ENCODE results near the gene FRK.
A peak's percentile ranks its signal among the peaks of the same experiment; 100 is the strongest.

The FRK gene

GRCh38 chr6:116035616-116036015 lies 25.1 kb downstream of the FRK start:
- no peak for DNase-seq (ENCODE audit: low spot score)

DNA sequence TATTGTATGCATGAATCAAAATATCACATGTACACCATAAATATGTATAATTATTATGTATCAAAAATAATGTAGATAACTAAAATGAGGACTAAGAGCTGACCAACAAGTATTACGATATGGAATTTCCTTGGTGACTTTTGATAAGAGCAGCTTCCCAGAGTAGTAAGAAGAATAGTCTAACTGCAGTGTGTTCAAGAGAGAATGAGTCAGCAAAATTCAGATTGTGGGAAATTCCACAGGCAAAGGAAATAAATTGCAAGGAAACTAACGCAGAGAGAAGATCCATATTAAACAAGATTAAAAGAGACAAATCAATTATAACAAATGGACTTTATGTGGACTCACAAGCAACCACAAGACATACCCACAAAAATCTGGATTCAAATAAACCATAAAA lies 26.4 kb downstream of the FRK start:
- peak; percentile 34 for DNase-seq (ENCODE audit: low spot score)

DNA sequence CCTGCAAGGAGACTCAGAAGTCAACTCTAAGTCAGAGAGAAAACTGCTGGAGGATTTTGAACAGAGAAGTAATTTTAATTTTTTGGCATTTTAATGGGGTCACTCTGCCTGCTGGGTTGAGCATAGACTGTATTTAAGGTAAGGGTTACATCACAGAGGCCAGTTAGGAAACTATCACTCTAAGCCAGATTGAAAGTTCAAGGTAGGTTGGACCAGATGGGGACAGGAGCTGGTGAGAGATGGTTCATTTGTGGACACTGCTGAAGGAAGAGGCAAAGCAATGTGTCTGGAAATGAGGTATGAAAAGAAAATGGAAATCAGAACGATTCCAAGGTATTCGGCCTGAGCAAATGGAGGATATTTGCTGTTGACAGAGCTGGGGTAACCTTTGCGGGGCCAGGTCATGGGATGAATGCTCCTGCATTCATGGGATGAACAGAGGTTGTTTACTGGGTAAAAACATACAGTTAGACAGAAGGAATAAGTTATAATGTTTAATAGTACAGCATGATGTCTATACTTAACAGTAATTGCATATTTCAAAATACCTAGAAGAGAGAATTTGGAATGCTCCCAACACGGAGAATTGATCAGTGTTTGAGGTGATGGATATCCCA lies 26.9 kb downstream of the FRK start:
- DNase-seq (ENCODE audit: low spot score), result no peak

DNA sequence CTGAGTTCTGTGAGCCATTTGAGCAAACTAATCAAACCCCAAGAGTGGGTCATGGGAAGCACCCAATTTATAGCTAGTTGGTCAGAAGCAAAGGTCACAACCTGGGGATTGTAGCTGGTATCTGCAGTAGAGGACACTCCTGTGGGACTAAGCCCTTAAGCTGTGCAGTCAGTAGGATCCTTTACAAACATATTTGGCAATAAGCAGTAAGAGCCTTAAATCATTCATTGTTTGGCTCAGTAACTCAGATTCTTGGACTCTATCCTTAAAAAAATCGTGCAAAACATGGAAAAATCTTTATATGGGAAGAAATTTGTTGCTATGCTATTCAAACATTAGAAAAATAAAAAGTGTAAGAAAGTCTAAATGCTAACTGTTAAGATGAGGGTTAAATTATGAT lies 29.9 kb downstream of the FRK start:
- DNase-seq (ENCODE audit: low spot score), result peak; percentile 11

GRCh38 chr6:116029535-116029934 lies 31.2 kb downstream of the FRK start:
- DNase-seq (ENCODE audit: low spot score), result no peak

- DNase-seq (ENCODE audit: low spot score), result no peak
These were observed 32.5 kb downstream of the FRK start for GRCh38 chr6:116028233-116028632.

- DNase-seq (ENCODE audit: low spot score), result no peak
These were observed 32.9 kb downstream of the FRK start for GRCh38 chr6:116027801-116028200.

DNA sequence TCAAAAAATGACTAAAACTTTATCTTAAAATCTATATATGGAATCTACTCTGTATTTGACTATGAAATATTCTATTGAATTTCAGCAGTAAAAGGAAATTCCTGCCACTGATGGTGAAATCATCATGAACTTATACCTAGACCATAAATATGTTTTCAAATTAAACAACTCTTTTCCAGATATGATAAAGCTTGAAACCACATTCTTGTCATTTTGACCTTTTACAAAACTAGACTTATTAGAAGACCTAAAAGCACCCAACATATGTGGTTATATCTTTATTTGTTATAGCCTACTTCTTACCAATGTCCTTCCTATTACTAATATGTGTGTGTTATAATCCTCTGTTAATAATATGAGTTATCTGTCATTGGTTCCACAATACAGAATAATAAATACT lies 35.3 kb downstream of the FRK start:
- no peak for DNase-seq (ENCODE audit: low spot score)

- DNase-seq (ENCODE audit: low spot score), result no peak
These were observed 37.7 kb downstream of the FRK start for GRCh38 chr6:116022841-116023445.

- DNase-seq (ENCODE audit: low spot score), result no peak
These were observed 40.0 kb downstream of the FRK start for GRCh38 chr6:116020738-116021137.

DNA sequence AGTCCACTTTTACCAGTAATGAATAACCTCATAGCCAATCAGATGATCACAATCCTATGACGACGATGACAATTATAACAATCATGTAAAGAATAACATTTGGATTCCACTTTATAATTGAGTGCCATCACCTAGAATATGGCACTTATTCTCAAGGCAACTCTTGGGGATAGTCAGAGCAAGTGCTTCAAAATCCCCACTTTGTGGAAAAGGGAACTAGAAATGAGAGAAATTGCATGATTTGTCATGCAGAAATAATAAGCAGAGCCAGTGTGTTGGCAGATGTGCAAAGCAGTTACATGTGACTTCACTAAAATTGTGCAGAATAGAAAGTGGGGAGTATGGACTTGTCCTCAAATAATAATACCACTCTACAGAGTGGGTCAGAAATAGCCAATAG lies 41.3 kb downstream of the FRK start:
- no peak for DNase-seq (ENCODE audit: low spot score)

- no peak for DNase-seq (ENCODE audit: low spot score)
These were observed 41.7 kb downstream of the FRK start for GRCh38 chr6:116018976-116019375.

DNA sequence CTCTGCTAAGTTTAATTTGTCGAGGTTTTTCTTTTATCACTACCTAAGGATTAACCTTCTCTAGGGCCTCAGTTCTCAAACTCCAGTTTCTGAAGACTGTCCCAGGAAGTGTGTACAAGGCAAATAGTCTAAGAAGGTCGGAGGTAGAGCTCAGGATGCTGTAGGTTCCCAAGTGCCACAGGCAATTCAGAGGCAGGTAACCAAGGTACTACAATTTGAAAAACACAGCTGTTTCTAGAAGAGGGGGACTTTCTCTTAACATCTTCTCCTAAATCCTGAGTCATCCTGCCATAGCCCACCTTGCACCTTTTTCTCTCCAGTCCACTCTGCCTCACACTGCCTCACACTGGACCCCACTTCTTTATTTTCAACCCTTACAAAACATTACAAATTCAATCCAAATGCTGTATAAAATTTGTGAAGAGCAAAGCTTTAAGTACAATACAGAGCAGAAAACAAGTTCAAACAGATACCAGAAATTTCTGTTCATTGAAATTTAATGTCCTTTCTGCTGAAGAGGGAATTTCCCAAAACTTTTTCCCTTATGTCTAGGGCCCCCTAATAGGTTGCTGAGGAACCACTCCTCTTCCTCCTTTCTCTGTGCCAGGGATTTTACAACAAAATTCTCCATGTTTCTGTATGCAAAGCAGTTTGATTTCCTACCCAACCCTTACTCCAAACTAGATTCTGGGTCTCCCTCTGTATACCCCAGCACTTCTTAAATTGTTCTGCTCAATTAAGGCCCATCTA lies 43.0 kb downstream of the FRK start:
- DNase-seq (ENCODE audit: low spot score), result no peak

DNA sequence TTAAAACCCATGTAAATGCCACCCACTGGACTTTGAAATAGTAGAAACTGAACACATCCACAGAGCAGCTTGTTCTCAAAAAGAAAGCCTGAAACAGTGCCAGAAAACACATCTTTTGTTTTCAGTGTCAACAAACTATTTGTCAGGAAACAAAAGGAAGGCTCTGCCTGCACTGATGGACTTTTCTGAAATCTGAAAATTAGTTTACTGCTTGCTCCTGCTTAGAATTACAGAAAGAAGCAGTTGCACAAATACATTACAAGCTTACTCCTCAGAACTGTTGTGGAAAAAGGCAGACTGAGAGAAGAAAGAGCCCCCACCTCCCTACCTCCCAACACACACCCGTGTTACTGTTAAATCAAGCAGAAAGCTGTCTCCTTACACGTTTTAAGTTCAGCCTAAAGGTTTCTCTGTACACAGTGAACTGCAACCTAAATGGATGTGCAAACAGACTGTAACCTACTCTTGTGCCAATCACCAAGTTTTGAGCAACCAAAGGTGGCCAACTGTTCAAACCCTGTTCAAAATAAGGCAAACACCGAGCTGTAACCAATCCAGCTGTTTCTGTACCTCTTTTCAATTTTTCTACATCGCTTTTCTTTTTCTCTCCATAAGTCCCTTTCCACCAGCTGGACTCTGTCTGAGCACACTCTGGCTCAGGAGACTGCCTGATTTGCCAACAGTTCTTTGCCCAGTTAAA lies 43.7 kb downstream of the FRK start:
- no peak for DNase-seq (ENCODE audit: low spot score)

GRCh38 chr6:116015983-116016382 lies 44.7 kb downstream of the FRK start:
- no peak for DNase-seq (ENCODE audit: low spot score)

DNA sequence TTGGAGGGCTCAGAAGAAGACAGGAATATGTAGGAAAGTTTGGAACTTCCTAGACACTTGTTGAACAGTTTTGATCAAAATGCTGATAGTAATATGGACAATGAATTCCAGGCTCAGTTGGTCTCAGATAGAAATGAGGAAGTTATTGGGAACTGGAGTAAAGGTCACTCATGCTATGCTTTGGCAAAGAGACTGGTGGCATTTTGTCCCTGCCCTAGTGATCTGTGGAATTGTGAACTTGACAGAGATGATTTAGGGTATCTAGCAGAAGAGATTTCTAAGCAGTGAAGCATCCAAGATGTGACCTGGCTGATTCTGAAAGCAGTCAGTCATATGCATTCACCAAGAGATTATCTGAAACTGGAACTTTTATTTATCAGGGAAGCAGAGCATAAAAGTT lies 45.1 kb downstream of the FRK start:
- no peak for DNase-seq (ENCODE audit: low spot score)

DNA sequence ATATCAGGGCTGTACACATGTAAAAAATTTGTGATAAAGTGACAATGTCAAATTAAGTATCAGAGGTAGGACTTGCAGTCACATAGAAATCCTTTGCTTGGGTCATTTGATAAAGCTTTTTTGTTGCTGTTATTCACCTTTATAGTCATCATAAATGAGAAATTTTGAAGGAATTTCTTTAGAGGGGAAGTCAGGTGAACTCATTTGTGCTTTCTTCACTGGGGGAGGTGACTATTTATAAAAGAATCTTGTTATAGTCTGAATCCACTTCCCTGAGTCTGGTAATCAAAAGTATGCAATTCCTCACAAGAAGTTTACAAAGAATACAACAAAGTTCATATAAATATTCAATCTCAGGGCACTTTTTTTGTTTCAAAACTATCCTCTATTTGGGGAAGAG lies 47.7 kb downstream of the FRK start:
- DNase-seq (ENCODE audit: low spot score), result no peak

DNA sequence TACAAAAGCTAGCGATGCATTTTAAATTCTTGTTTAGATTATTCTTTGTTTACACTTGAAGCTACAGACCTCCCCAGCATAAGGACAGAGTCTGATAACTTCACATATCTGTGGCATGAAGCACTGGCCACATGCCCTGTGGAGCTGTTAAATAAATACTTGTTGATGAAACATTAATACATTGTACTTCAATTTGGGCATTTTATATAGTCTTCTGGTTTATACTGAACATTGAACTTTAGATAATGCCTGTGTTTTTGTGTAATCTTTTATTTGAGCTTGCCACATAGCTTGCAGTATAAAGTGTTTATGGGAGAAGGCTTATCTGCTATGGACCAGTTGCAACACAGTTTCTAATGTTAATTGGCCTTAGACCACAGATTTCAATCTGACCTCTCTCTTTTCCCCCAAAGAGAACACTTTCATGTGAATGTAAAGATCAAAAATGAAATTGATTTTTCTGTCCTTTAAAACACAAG lies 48.2 kb downstream of the FRK start:
- no peak for DNase-seq (ENCODE audit: low spot score)

DNA sequence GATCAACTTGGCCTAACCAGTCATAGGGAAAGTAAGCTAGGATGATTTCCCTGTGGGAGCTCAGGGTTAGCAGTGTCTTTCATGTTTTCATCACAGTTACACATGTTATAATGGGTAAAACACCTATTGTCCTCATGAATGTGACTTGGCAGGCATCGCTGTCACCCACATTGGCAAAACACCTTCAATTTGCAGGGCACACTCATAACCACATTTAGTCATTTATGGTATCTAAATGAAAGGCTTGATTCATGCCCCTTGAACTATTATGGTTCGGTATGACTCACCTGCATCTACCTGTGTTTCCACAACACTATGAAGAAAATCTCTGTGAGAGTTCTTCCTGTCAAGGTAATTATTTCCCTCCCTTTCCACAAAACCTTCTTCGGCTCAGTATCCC lies 49.2 kb downstream of the FRK start:
- no peak for DNase-seq (ENCODE audit: low spot score)

GRCh38 chr6:116010790-116011401 lies 49.8 kb downstream of the FRK start:
- peak; percentile 50 for DNase-seq (ENCODE audit: low spot score)

- DNase-seq (ENCODE audit: low spot score), result no peak
These were observed 50.3 kb downstream of the FRK start for GRCh38 chr6:116010386-116010785.

GRCh38 chr6:116008470-116009243 lies 52.0 kb downstream of the FRK start:
- DNase-seq (ENCODE audit: low spot score), result peak; percentile 56

Measured in AG08395 (cell line).